HEK293 (cell line): ENCODE results near the gene TCOF1.

ENCODE experiments used
- CTCF ChIA-PET: fragments of 350-600 bp; formaldehyde crosslinking; extraction: SDS; loops from one replicate; lab custom pipeline; 2021; ENCODE audit warnings: antibody characterized with exemption; lab: Yijun Ruan, JAX
- POLR2A ChIA-PET: fragments of 300-600 bp; formaldehyde crosslinking; extraction: SDS; loops from one replicate; lab custom pipeline; 2020; ENCODE audit warnings: antibody characterized with exemption, inconsistent platforms; lab: Yijun Ruan, JAX
- H3K27ac ChIP-seq: fragments of 200-500 bp; sonication (Bioruptor generic); 2 replicates; pipeline ENCODE4 v1.5.1; 2014; ENCODE audit warnings: low read depth, low read length, control low read depth, inconsistent platforms; ENCODE audit errors: extremely low read depth
- H3K36me3 ChIP-seq, 2 experiments: fragments of 200-500 bp in 1 of 2; sonication (Bioruptor generic) in 1 of 2; 1 replicate in 1 of 2; 2 replicates in 1 of 2; pipeline ENCODE4 v1.5.1; 2014 to 2017; ENCODE audit warnings: inconsistent platforms in 2 of 2, low read length in 2 of 2; ENCODE audit not compliant: control insufficient read depth in 2 of 2, insufficient read depth in 1 of 2
- H3K4me1 ChIP-seq: fragments of 200-500 bp; sonication (Bioruptor generic); 2 replicates; pipeline ENCODE4 v1.5.1; 2014; ENCODE audit warnings: mild to moderate bottlenecking, low read length, inconsistent platforms; ENCODE audit not compliant: control insufficient read depth, insufficient read depth
- H3K4me3 ChIP-seq: 2 replicates; pipeline ENCODE4 v1.5.1; 2011; ENCODE audit warnings: low read depth, mild to moderate bottlenecking, control low read depth, low read length, moderate library complexity
- H3K9me3 ChIP-seq: fragments of 200-500 bp; sonication (Bioruptor generic); 2 replicates; pipeline ENCODE4 v1.5.1; 2014; ENCODE audit warnings: low read depth, low read length, inconsistent platforms; ENCODE audit not compliant: control insufficient read depth, insufficient read depth
- BCL11A ChIP-seq: fragments of 450-650 bp; formaldehyde crosslinking; IDR thresholded peaks from 2 replicates; pipeline ENCODE4 v1.5.1; 2016; ENCODE audit warnings: low read depth, missing biosample characterization, missing genetic modification characterization
- GLI2 ChIP-seq: fragments of 450-650 bp; formaldehyde crosslinking; IDR thresholded peaks from 2 replicates; pipeline ENCODE4; 2017; ENCODE audit warnings: missing biosample characterization, missing genetic modification characterization, low read depth, borderline replicate concordance
- HIC1 ChIP-seq: fragments of 450-650 bp; formaldehyde crosslinking; IDR thresholded peaks from 2 replicates; pipeline ENCODE4 v1.5.1; 2016; ENCODE audit warnings: missing biosample characterization, missing genetic modification characterization
- PRDM1 ChIP-seq: fragments of 450-650 bp; formaldehyde crosslinking; IDR thresholded peaks from 2 replicates; pipeline ENCODE4; 2016; ENCODE audit warnings: missing biosample characterization, missing genetic modification characterization
- PRDM10 ChIP-seq: fragments of 450-650 bp; formaldehyde crosslinking; IDR thresholded peaks from 2 replicates; pipeline ENCODE4 v1.5.1; 2016; ENCODE audit warnings: missing biosample characterization, missing genetic modification characterization
- REST ChIP-seq: fragments of 450-650 bp; formaldehyde crosslinking; IDR thresholded peaks from 2 replicates; pipeline ENCODE4 v1.5.1; 2016; ENCODE audit warnings: missing biosample characterization, missing genetic modification characterization
- ZBTB17 ChIP-seq: fragments of 450-650 bp; formaldehyde crosslinking; IDR thresholded peaks from 2 replicates; pipeline ENCODE4 v1.5.1; 2016; ENCODE audit warnings: missing biosample characterization, missing genetic modification characterization
- ZFP41 ChIP-seq: fragments of 450-650 bp; formaldehyde crosslinking; IDR thresholded peaks from 2 replicates; pipeline ENCODE4 v1.5.1; 2016; ENCODE audit warnings: missing biosample characterization, missing genetic modification characterization, borderline replicate concordance
- ZNF133 ChIP-seq: fragments of 450-650 bp; formaldehyde crosslinking; IDR thresholded peaks from 2 replicates; pipeline ENCODE4 v1.5.1; 2016; ENCODE audit warnings: missing biosample characterization, missing genetic modification characterization
- ZNF146 ChIP-seq: fragments of 450-650 bp; formaldehyde crosslinking; IDR thresholded peaks from 2 replicates; pipeline ENCODE4 v1.5.1; 2016; ENCODE audit warnings: missing biosample characterization, missing genetic modification characterization
- ZNF274 ChIP-seq, 2 experiments: fragments of 200-500 bp in 1 of 2; fragments of 450-650 bp in 1 of 2; sonication (Bioruptor generic) in 1 of 2; formaldehyde crosslinking in 1 of 2; IDR thresholded peaks; 2 replicates each; pipeline versions ENCODE4 v1.5.1 to v1.6.1; 2014 to 2016; ENCODE audit warnings: borderline replicate concordance in 1 of 2, inconsistent platforms in 1 of 2, low read length in 1 of 2, missing biosample characterization in 1 of 2, missing genetic modification characterization in 1 of 2
- ZNF302 ChIP-seq: fragments of 450-650 bp; formaldehyde crosslinking; IDR thresholded peaks from 2 replicates; pipeline ENCODE4 v1.5.1; 2016; ENCODE audit warnings: missing biosample characterization, missing genetic modification characterization, low read depth
- ZNF324 ChIP-seq: fragments of 450-650 bp; formaldehyde crosslinking; IDR thresholded peaks from 2 replicates; pipeline ENCODE4 v1.5.1; 2016; ENCODE audit warnings: missing biosample characterization, missing genetic modification characterization
- ZNF394 ChIP-seq: fragments of 450-650 bp; formaldehyde crosslinking; IDR thresholded peaks from 2 replicates; pipeline ENCODE4 v1.5.1; 2016; ENCODE audit warnings: missing biosample characterization, missing genetic modification characterization, mild to moderate bottlenecking, moderate library complexity, borderline replicate concordance
- ZNF398 ChIP-seq: fragments of 450-650 bp; formaldehyde crosslinking; IDR thresholded peaks from 2 replicates; pipeline ENCODE4 v1.5.1; 2017; ENCODE audit warnings: missing biosample characterization, missing genetic modification characterization
- ZNF48 ChIP-seq: fragments of 450-650 bp; formaldehyde crosslinking; IDR thresholded peaks from 2 replicates; pipeline ENCODE4 v1.5.1; 2016; ENCODE audit warnings: missing biosample characterization, missing genetic modification characterization
- ZNF488 ChIP-seq: fragments of 450-650 bp; formaldehyde crosslinking; IDR thresholded peaks from 2 replicates; pipeline ENCODE4 v1.5.1; 2016; ENCODE audit warnings: missing biosample characterization, missing genetic modification characterization
- ZNF544 ChIP-seq: fragments of 450-650 bp; formaldehyde crosslinking; IDR thresholded peaks from 2 replicates; pipeline ENCODE4 v1.5.0; 2017; ENCODE audit warnings: missing biosample characterization, missing genetic modification characterization
- ZNF558 ChIP-seq: fragments of 450-650 bp; formaldehyde crosslinking; IDR thresholded peaks from 2 replicates; pipeline ENCODE4 v1.5.1; 2016; ENCODE audit warnings: missing biosample characterization, missing genetic modification characterization
- ZNF629 ChIP-seq: fragments of 450-650 bp; formaldehyde crosslinking; IDR thresholded peaks from 2 replicates; pipeline ENCODE4 v1.5.1; 2017; ENCODE audit warnings: missing biosample characterization, missing genetic modification characterization
- ZNF843 ChIP-seq: fragments of 450-650 bp; formaldehyde crosslinking; IDR thresholded peaks from 2 replicates; pipeline ENCODE4 v1.5.1; 2016; ENCODE audit warnings: missing biosample characterization, missing genetic modification characterization
- ZSCAN16 ChIP-seq: fragments of 450-650 bp; formaldehyde crosslinking; IDR thresholded peaks from 2 replicates; pipeline ENCODE4 v1.5.1; 2016; ENCODE audit warnings: missing biosample characterization, missing genetic modification characterization
- ZSCAN23 ChIP-seq: fragments of 450-650 bp; formaldehyde crosslinking; IDR thresholded peaks from 2 replicates; pipeline ENCODE4 v1.5.1; 2016; ENCODE audit warnings: missing biosample characterization, missing genetic modification characterization

The TCOF1 gene

GRCh38 chr5:150320044-150320613 is 37.4 kb upstream of the TCOF1 start:
- ChIA-PET POLR2A (interaction anchor here (1.1 to 1.3 kb wide), 2 partner anchors 25 to 38 kb away, joined by 4 to 5 read pairs; partner anchors contain the start of gene TCOF1), CTCF (interaction anchor here (0.6 to 1.4 kb wide), 5 partner anchors 10 to 755 kb away, joined by 3 to 6 read pairs (median 3); no protein-coding TSS in a partner anchor)
- Histone ChIP-seq H3K4me1 (peaks cover 7% of the 10 kb centered on the region), H3K4me3 (no peak overlapping the region), H3K36me3 (no peaks in the 10 kb centered on the region), H3K9me3 (no peaks in the 10 kb centered on the region), H3K27ac (no peak overlapping the region)
- TF ChIP-seq ZNF558: peak; percentile 50; the same call in 1 of the 2 replicates
- 0 out of 2 replicates have a peak, but pooled peaks have one; percentile 16 for TF ChIP-seq HIC1 (tag by site-specific recombination)
- TF ChIP-seq ZNF274 (IDR thresholded peaks at IDR 0.05; ENCODE audit: low read length): no peak
- TF ChIP-seq ZNF274 (tag by site-specific recombination; IDR thresholded peaks at IDR 0.05; ENCODE audit: borderline replicate concordance): no peak
- 0 out of 2 replicates have a peak, but pooled peaks have one; percentile 22 for TF ChIP-seq ZNF394 (tag by site-specific recombination)
- no peak for TF ChIP-seq REST (tag by site-specific recombination)
- TF ChIP-seq ZSCAN23 (tag by site-specific recombination): peak; percentile 78; the same call in 1 of the 2 replicates
- peak; percentile 76 for TF ChIP-seq PRDM1 (tag by site-specific recombination)
- TF ChIP-seq ZNF48: no peak
- no peak for TF ChIP-seq ZNF302 (tag by site-specific recombination)
- TF ChIP-seq ZNF133 (tag by site-specific recombination): no peak
- TF ChIP-seq BCL11A (tag by site-specific recombination): peak; percentile 81
- TF ChIP-seq GLI2 (tag by site-specific recombination): no peak
- TF ChIP-seq ZFP41 (tag by site-specific recombination): no peak
- TF ChIP-seq PRDM10 (tag by site-specific recombination): peak; percentile 77
- 0 out of 2 replicates have a peak, but pooled peaks have one; percentile 30 for TF ChIP-seq ZNF324 (tag by site-specific recombination)
- no peak for TF ChIP-seq ZNF544 (tag by site-specific recombination)
- TF ChIP-seq ZSCAN16 (tag by site-specific recombination): peak; percentile 45; the same call in 1 of the 2 replicates
- no peak for TF ChIP-seq ZNF488 (tag by site-specific recombination)
- TF ChIP-seq ZBTB17 (tag by site-specific recombination): peak; percentile 66
- no peak for TF ChIP-seq ZNF146
- TF ChIP-seq ZNF629 (tag by site-specific recombination): peak; percentile 86
- 0 out of 2 replicates have a peak, but pooled peaks have one; percentile 61 for TF ChIP-seq ZNF843
- TF ChIP-seq ZNF398 (tag by site-specific recombination): no peak
